ENCODE measurements around the gene CFAP99.

The CFAP99 gene

GRCh38 chr4:2478229-2478628 lies 59.5 kb downstream of the CFAP99 start:
- peak; percentile 4 to 44 for DNase-seq

DNA sequence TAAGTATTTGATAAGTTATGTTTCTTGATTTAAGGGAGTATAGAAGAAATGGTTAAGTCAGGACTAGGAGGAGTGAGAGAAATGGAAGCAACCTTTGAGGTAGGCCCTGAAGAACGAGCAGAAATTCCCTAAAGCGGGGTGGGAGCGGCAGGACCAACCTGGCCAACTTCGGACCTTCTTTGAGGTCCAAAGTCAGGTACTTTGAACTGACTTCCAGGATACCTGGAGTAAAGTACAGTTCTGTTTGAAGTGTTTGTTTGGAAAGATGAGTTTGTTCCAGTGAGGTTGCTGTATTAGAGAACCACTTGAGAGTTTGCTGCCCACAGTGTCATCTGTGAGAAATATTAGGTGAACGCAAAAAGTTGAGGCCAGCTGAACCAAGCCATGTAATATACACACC lies 61.9 kb downstream of the CFAP99 start:
- DNase-seq, result no peak

GRCh38 chr4:2482192-2482591 lies 63.4 kb downstream of the CFAP99 start:
- no peak for DNase-seq

DNA sequence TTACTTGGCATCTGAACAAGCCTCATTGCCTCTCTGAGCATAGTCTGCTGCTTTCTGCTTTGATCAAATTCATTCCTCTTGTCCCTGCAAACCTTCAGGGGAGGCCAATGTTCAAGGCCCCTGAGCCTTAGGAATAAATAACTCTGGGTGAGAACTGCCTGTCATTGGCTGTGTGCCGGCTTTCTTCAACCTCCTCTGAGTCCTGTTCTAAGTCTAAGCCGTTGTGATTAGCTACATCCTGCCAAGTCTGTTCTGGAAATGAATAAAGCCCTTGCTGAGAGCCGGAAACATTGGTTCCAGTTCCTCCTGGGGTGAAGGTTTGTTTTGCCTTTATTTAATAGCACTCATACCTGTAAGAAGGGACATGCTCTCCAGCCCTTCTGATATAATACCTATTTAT lies 63.9 kb downstream of the CFAP99 start:
- DNase-seq, result no peak

- DNase-seq, result no peak
These were observed 64.5 kb downstream of the CFAP99 start for GRCh38 chr4:2483237-2483636.

DNA sequence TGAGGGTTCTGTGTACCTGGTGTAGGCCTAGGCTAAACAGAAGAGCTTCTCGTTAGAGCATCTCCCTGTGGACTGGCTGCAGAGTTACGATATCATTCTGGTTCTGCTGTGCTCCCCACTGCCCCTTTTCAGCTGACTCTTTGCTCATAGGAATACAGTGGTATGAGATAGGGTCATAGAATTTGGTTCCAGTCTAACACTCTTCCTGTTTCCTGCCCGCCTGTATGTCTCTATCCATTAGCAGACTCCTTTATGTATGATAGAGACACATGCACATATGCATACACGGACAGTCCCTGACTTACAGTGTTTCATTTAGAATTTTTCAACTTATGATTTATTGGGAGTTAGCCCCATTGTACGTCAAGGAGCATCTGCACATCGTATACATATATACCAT lies 65.4 kb downstream of the CFAP99 start:
- DNase-seq, result no peak

DNA sequence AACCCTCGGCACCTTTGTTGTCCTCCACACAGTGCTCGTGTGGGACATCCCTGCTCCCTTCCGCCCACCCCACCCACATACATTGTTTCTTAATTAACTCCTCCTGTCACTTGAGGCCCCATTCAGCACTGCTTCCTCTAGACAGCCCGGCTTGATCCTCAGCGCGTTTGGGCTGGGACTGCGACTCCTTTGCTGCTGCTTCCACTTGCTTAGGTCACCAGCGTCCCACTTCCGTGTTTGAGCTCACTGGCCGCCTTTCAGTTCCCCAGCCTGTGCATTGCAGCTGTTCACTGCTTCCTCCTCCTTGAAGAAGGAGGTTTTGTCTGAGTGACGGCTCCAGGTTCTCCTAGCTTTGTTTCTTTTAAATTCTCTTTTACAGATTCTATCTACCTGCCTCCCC lies 66.2 kb downstream of the CFAP99 start:
- DNase-seq, result no peak

- no peak for DNase-seq
These were observed 67.2 kb downstream of the CFAP99 start for GRCh38 chr4:2485956-2486355.

- DNase-seq, result no peak
These were observed 68.2 kb downstream of the CFAP99 start for GRCh38 chr4:2486981-2487380.

DNA sequence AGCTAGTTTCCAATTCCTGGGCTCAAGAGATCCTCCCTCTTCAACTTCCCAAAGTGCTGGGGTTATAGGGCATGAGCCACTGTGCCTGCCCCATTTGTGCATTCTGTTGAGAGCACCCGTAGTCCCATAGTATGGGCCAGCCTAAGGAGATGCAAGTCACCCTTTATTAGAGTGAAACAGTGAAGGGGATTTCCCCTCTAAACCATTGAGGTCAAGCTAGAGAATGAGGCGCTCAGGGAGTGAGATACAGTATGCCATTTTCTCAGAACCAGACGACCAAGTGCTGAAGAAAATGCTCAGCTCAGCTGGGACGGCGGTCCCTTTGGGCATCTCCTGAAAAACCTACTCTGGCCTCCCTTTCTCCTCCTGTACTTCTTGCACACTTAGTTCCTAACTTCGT lies 68.9 kb downstream of the CFAP99 start:
- no peak for DNase-seq

DNA sequence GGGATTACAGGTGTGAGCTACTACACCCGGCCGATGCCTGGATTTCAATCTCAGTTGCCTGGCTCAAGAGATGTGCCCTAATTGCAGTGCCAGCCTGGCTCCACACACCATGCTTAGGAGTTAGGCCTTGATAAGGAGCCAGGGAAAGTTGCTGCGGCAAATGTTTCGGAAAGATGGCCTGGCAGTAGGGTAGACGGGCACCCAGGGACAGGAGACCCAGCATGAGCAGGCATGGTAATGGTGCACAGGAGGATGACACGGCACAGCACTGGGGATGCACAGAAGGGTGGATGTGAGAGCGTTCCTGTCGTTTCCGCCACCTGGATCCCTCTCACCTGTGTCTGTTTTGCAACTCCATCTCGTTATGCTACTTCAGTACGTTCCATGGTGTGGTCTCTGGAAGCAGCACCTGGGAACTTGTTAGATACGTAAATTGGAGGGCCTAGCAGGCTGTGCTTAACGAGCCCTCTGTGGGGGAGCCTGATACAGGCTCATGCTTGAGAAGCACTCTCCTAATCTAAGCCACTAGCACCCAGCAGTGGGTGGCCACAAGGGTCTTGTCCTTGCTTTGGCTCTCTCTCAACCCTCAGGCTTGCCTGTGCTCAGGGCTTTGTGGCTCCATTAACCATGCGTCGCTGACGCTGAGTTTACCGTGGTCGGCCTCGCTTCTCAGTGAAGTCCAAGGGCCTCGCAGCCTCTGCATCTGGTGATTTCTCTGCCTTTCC lies 70.5 kb downstream of the CFAP99 start:
- DNase-seq, result no peak

GRCh38 chr4:2489841-2490552 lies 71.2 kb downstream of the CFAP99 start:
- no peak for DNase-seq

- no peak for DNase-seq
These were observed 74.2 kb downstream of the CFAP99 start for GRCh38 chr4:2492970-2493369.

DNA sequence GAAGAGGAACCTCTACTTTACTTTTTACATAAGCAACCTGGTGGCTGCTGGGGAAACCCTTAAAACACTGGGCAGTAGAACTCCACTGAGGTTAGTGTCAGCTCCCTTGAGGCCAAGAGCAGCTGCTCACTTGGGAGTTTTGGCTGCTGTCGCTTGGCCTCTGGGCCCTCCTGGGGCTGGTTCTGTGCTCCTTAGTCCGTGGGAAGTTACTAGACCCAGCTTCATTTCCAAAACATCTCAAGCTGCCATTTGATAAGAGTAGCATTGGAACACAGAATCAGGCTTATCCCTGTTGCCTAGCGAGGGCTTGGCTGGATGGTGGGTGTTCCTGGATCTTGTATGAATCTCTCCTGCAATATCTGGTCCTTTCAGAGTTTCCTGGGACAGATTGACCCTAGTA lies 76.2 kb downstream of the CFAP99 start:
- no peak for DNase-seq

GRCh38 chr4:2497324-2497723 lies 78.6 kb downstream of the CFAP99 start:
- no peak for DNase-seq

- no peak for DNase-seq
These were observed 79.2 kb downstream of the CFAP99 start for GRCh38 chr4:2497931-2498330.

- DNase-seq, result no peak
These were observed 81.8 kb downstream of the CFAP99 start for GRCh38 chr4:2500547-2500946.

DNA sequence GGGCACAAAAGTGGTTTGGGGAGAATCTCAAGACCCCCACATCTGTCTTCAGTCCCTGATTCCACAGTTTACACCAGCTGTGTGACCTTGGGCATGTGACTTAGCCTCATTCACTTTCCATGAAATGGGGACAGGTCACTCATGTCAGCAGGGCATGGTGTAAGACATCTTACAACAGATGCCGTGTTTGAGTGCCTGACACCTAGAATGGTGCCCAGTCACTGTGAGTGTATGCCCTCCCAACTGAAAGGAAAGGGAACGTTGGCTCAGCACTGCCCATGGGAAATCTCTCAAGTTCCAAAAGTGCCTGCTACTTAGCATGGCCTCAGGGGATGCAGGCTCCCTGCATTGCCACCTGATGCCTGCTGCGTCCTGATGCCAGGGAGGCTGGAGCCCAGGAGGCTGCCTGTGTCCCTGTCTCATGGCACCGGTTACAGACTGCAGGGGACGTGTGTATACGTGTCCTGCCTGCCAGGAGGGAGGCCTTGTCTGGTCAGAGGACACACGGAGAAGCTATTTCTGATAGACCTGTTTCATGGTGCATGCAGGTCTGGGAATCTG lies 82.4 kb downstream of the CFAP99 start:
- DNase-seq, result no peak

DNA sequence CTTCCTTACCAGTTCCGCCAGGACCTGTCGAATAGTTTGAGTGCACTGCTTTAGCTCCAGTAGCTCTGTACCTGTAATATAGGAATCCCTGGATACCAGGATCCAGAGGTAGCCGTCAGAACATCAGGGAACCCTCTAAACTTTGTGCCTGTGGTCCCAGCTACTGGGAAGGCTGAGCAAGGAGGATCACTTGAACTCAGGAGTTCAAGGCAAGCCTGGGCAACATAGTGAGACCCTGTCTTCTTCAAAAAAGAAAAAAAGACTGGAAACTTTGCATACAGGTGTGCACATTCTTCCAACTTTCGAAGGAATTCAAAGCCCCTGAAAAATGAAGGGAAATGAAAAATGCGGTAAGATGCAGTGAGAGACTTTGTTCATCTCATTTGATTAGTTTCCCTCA lies 85.1 kb downstream of the CFAP99 start:
- no peak for DNase-seq

GRCh38 chr4:2507259-2507658 lies 88.5 kb downstream of the CFAP99 start:
- no peak for DNase-seq

DNA sequence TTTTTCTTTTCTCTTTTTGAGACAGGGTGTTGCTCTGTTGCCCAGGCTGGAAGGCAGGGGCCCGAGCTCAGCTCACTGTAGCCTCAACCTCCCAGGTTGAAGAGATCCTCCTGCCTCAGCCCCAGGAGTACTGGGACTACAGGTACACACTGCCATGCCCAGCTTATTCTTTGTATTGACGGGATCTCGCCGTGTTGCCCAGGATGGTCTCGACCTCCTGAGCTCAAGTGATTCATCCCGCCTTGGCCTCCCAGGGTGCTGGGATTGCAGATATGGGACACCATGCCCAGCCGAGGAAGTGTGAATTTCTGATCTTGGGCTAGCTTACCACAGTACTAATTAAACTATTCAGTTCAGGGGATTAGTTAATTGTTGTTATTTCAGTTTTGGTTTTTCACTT lies 89.1 kb downstream of the CFAP99 start:
- DNase-seq, result no peak

DNA sequence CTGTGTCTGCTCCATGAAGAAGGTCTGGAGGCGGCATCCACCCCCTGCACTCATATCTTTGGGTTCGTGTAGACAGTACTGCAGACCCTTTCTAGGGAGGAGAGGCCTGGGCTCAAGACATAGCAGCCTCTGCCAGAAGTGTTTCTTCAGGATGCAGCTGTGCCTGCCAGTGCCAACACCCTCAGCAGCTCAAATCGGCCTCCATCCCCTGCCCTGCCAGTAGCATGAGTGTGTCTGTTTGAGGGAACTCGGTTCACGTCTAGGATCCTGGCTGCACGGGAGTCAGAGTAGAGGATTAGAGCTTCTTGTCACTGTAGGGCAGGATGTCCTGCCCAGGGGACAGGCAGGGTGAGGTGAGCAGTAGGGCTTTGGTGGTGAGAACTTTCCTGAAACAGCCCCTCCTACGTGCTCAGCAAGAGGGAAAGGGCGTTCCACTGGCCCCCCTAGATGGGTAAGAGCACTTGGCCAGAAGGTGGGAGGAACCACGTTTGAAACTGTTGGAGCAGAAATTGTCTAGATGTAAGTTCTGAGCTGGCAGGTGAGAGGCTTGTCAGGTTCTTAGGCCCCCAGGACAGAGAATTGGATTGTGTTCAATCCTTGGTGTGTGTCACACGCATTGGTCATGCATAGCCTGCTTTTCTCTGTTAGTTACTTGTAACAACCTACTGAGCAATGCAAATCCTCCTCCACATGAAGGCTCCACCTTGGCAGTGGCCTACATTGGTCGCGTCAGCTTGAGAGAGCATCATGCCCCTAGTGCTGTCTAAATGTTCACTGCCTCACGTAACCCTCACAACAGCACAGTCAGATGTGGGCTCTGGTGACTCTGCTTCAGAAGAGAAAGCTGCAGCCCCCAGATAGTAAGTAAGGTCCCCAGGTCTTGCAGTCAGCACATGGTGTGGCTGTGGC lies 91.8 kb downstream of the CFAP99 start:
- DNase-seq, result no peak

DNA sequence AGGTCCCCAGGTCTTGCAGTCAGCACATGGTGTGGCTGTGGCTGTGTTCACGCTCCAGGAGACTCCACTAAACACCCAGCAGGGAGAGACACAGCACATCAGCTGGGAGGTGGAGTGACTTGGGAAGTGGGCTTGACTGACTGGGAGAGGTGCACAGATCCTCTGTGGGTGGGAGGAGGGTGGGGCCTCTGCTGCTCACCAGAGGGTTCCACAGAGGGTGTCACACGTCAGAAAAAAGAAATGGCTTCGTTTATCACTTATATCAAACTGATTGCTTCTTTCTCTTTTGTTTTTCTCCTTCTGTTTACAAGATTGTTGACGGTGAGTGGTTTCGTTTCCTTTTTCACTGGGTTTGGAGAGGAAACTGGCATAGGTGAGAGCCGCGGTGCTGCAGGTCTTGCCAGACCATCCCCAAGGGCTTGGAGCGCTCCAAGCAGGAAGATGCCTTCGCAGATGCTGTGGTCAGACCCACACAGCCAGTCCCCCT lies 92.9 kb downstream of the CFAP99 start:
- no peak for DNase-seq
